Measurements from ENCODE around the gene ATP13A2.
"Not testable (repeated sequence)": the region's sequence is repeated elsewhere in the genome, so short reads cannot be mapped to it uniquely, and the experiment has no call there.

Gene ATP13A2

GRCh38 chr1:16938351-16939321 is 73.1 kb downstream of the ATP13A2 start:
- in situ Hi-C loops (cut with HindIII; ENCODE audit: low sequenced_read_pairs) = no loop called here

DNA sequence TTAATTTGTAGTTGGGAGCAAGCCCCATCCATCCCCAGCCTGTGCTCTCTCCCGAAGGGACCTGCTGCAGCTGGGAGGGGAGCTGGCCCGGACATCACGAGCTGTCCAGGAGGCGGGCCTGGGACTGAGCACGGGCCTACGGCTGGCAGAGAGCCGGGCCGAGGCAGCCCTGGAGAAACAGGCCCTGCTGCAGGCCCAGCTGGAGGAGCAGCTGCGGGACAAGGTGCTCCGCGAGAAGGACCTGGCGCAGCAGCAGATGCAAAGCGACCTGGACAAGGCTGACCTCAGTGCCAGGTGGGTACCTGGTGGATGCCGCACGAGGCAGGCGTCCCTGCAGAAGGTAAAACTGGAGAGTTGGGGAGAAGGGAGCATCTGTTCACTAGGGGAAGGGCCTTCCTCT is 75.1 kb downstream of the ATP13A2 start:
- in situ Hi-C loops (cut with HindIII; ENCODE audit: low sequenced_read_pairs) = not testable (repeated sequence)

Measured in endothelial cell of hepatic sinusoid (primary cell).